Neural cell (in vitro differentiated cells): ENCODE data around the gene WNT3. TPM values are rescaled to one million over a fixed set of nuclear protein-coding genes. Genes with fewer than 3 reads are reported as not detected.

Experiments used
- H2AFZ ChIP-seq: fragments of 200-600, 300-800 bp; sonication (generic), shearing (Covaris generic); 2 replicates; pipeline ENCODE4 v1.6.0; 2014; ENCODE audit warnings: low read depth, mild to moderate bottlenecking, antibody characterized with exemption, low read length, moderate library complexity
- H3F3A ChIP-seq: fragments of 200-600 bp; shearing (Covaris generic); 2 replicates; pipeline ENCODE4 v1.6.1; 2016; ENCODE audit warnings: mild to moderate bottlenecking, moderate library complexity, mixed read lengths, antibody characterized with exemption, low read length; ENCODE audit not compliant: insufficient read depth, poor library complexity, severe bottlenecking
- H3K27ac ChIP-seq: fragments of 200-600, 300-800 bp; sonication (generic), shearing (Covaris generic); 2 replicates; pipeline ENCODE4 v1.5.1; 2014; ENCODE audit warnings: mild to moderate bottlenecking, low read length, moderate library complexity
- H3K27me3 ChIP-seq: fragments of 300-800, 200-600 bp; sonication (generic), shearing (Covaris generic); 2 replicates; pipeline ENCODE4 v1.6.0; 2014; ENCODE audit warnings: mild to moderate bottlenecking, low read depth, low read length, moderate library complexity; ENCODE audit not compliant: insufficient read depth
- H3K36me3 ChIP-seq: fragments of 300-800, 200-600 bp; sonication (generic), shearing (Covaris generic); 2 replicates; pipeline ENCODE4 v1.5.1; 2014; ENCODE audit warnings: mild to moderate bottlenecking, antibody characterized with exemption, low read length, moderate library complexity; ENCODE audit not compliant: insufficient read depth
- H3K4me2 ChIP-seq: fragments of 300-800, 200-600 bp; sonication (generic), shearing (Covaris generic); 2 replicates; pipeline ENCODE4 v1.6.0; 2014; ENCODE audit warnings: mild to moderate bottlenecking, low read length
- H3K4me3 ChIP-seq: fragments of 300-800, 200-600 bp; sonication (generic), shearing (Covaris generic); 2 replicates; pipeline ENCODE4 v1.5.1; 2014; ENCODE audit warnings: mild to moderate bottlenecking, low read length, moderate library complexity
- H3K79me2 ChIP-seq: fragments of 200-600 bp; shearing (Covaris generic); replicated peaks from 2 replicates; pipeline ENCODE4 v1.6.0; 2014; ENCODE audit warnings: mild to moderate bottlenecking, low read length, moderate library complexity; ENCODE audit not compliant: insufficient read depth
- H3K9ac ChIP-seq: fragments of 300-800, 200-600 bp; sonication (generic), shearing (Covaris generic); 2 replicates; pipeline ENCODE4 v1.6.1; 2016; ENCODE audit warnings: mild to moderate bottlenecking, low read length, mixed read lengths
- H3K9me2 ChIP-seq: fragments of 200-600 bp; shearing (Covaris generic); 2 replicates; pipeline ENCODE4 v1.6.1; 2016; ENCODE audit warnings: mild to moderate bottlenecking, low read length, mixed read lengths; ENCODE audit not compliant: insufficient read depth
- H3K9me3 ChIP-seq: fragments of 200-600, 300-800 bp; sonication (generic), shearing (Covaris generic); 2 replicates; pipeline ENCODE4 v1.6.1; 2016; ENCODE audit warnings: mild to moderate bottlenecking, mixed run types, low read length, moderate library complexity, mixed read lengths
- H4K20me1 ChIP-seq: fragments of 200-600 bp; shearing (Covaris generic); 2 replicates; pipeline ENCODE4 v1.6.1; 2016; ENCODE audit warnings: mild to moderate bottlenecking, mixed run types; ENCODE audit not compliant: insufficient read depth
- EP300 ChIP-seq: fragments of 450-650 bp; conservative IDR thresholded peaks from 2 replicates; pipeline ENCODE4 v1.6.1; 2014; ENCODE audit warnings: antibody characterized with exemption, mild to moderate bottlenecking, moderate library complexity; ENCODE audit not compliant: poor library complexity, severe bottlenecking
- MXI1 ChIP-seq: fragments of 450-650 bp; conservative IDR thresholded peaks from 2 replicates; pipeline ENCODE4 v1.6.1; 2014; ENCODE audit warnings: antibody characterized with exemption, mild to moderate bottlenecking; ENCODE audit not compliant: poor library complexity, severe bottlenecking
- SMC3 ChIP-seq: fragments of 450-650 bp; conservative IDR thresholded peaks from 2 replicates; pipeline ENCODE4 v1.6.1; 2014; ENCODE audit warnings: antibody characterized with exemption, mild to moderate bottlenecking, moderate library complexity; ENCODE audit not compliant: poor library complexity
- TAF1 ChIP-seq: IDR thresholded peaks from 2 replicates; pipeline ENCODE4 v1.6.1; 2012; ENCODE audit warnings: low read depth
- polyA plus RNA-seq: library from polyadenylated mRNA; depleted of rRNA; stranded (reverse); fragments of >200 nt; gene quantifications from 2 replicates; pipeline ENCODE4 v1.2.3, GENCODE V29; 2014
- TF ChIP-seq, protein P1 (sequence below): fragments of 450-650 bp; IDR thresholded peaks from 2 replicates; pipeline ENCODE4 v1.5.1; 2014; ENCODE audit warnings: antibody characterized with exemption, mild to moderate bottlenecking, moderate library complexity; ENCODE audit not compliant: poor library complexity, severe bottlenecking
- TF ChIP-seq, protein P2 (sequence below): IDR thresholded peaks from 2 replicates; pipeline ENCODE4 v1.6.1; 2012; ENCODE audit warnings: borderline replicate concordance

Gene WNT3
- polyA plus RNA-seq, 1 donor from 2014 or later = 7.6 TPM

DNA sequence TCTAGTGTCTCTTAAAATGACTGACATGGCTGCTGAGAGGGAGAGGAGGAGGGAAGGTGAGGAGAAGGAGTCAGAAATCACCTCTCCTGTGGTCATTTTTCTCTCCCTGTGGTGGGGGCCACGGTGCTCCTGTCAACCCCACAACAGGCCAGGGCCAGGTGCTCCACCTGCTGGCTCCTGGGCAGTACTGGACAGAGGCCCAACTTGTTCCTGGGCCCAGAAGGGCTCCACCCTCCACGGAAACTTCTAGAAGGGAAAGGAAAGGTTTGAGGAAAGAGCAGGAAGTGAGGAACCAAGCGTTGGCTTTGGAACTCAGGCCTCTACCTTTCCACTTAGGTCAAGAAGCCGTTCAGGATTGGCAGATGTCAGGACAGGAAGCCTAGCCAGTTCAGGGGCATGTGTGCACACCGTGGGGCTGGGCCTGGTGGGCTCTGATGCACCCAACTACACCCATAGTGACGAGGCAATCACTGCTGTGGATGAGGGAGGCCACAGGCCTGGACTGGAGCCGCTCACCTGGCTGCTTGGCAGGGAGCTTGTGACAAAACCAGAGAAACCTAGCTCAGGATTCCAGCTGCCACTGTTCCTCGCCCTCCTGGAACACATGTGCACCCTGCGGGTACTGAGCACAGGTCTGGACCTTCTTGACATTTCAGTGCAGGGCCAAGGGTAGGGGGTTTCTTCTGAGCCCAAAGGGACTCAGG, 36.1 kb downstream of the WNT3 start:
- H3K36me3 ChIP-seq = no peaks in the 10 kb centered on the region
- no peak overlapping the region for H3K4me3 ChIP-seq
- TF ChIP-seq, protein P1, sequence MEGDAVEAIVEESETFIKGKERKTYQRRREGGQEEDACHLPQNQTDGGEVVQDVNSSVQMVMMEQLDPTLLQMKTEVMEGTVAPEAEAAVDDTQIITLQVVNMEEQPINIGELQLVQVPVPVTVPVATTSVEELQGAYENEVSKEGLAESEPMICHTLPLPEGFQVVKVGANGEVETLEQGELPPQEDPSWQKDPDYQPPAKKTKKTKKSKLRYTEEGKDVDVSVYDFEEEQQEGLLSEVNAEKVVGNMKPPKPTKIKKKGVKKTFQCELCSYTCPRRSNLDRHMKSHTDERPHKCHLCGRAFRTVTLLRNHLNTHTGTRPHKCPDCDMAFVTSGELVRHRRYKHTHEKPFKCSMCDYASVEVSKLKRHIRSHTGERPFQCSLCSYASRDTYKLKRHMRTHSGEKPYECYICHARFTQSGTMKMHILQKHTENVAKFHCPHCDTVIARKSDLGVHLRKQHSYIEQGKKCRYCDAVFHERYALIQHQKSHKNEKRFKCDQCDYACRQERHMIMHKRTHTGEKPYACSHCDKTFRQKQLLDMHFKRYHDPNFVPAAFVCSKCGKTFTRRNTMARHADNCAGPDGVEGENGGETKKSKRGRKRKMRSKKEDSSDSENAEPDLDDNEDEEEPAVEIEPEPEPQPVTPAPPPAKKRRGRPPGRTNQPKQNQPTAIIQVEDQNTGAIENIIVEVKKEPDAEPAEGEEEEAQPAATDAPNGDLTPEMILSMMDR = peak; percentile 41
- TF ChIP-seq EP300 = no peak
- H3K9me2 ChIP-seq = no peaks in the 10 kb centered on the region
- no peaks in the 10 kb centered on the region for H4K20me1 ChIP-seq
- H3K27me3 ChIP-seq = no peaks in the 10 kb centered on the region
- no peaks in the 10 kb centered on the region for H3K79me2 ChIP-seq
- no peak overlapping the region for H3K9ac ChIP-seq
- no peak overlapping the region for H3K4me2 ChIP-seq
- H3F3A ChIP-seq = no peaks in the 10 kb centered on the region
- no peaks in the 10 kb centered on the region for H3K9me3 ChIP-seq
- H2AFZ ChIP-seq = no peak overlapping the region
- H3K27ac ChIP-seq = no peak overlapping the region

DNA sequence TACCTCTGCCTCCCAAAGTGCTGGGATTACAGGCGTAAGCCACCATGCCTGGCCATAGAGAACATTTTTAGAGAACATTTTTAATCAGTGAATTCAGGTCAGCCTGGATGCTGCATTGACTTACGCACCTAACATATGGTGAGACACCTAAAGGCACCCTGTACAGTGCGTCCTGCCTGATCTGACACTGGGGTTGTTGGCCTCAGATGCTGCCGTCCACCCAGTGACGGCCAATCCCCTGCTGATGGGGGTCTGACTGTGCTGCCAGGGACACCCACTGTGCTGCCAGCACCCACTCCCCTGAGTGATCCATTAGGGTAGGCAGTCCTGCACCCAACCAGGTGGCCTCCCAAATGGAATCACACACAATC, 38.5 kb downstream of the WNT3 start:
- H3K4me2 ChIP-seq = no peak overlapping the region
- no peaks in the 10 kb centered on the region for H3K9me3 ChIP-seq
- H3F3A ChIP-seq = no peaks in the 10 kb centered on the region
- H3K9ac ChIP-seq = no peak overlapping the region
- H3K4me3 ChIP-seq = no peak overlapping the region
- H3K9me2 ChIP-seq = no peaks in the 10 kb centered on the region
- no peak overlapping the region for H3K27ac ChIP-seq
- no peaks in the 10 kb centered on the region for H3K27me3 ChIP-seq
- H4K20me1 ChIP-seq = no peaks in the 10 kb centered on the region
- no peak overlapping the region for H2AFZ ChIP-seq
- no peaks in the 10 kb centered on the region for H3K36me3 ChIP-seq
- no peaks in the 10 kb centered on the region for H3K79me2 ChIP-seq
- TF ChIP-seq MXI1 (no peak), TAF1 (no peak), SMC3 (no peak)
- TF ChIP-seq, protein P2, sequence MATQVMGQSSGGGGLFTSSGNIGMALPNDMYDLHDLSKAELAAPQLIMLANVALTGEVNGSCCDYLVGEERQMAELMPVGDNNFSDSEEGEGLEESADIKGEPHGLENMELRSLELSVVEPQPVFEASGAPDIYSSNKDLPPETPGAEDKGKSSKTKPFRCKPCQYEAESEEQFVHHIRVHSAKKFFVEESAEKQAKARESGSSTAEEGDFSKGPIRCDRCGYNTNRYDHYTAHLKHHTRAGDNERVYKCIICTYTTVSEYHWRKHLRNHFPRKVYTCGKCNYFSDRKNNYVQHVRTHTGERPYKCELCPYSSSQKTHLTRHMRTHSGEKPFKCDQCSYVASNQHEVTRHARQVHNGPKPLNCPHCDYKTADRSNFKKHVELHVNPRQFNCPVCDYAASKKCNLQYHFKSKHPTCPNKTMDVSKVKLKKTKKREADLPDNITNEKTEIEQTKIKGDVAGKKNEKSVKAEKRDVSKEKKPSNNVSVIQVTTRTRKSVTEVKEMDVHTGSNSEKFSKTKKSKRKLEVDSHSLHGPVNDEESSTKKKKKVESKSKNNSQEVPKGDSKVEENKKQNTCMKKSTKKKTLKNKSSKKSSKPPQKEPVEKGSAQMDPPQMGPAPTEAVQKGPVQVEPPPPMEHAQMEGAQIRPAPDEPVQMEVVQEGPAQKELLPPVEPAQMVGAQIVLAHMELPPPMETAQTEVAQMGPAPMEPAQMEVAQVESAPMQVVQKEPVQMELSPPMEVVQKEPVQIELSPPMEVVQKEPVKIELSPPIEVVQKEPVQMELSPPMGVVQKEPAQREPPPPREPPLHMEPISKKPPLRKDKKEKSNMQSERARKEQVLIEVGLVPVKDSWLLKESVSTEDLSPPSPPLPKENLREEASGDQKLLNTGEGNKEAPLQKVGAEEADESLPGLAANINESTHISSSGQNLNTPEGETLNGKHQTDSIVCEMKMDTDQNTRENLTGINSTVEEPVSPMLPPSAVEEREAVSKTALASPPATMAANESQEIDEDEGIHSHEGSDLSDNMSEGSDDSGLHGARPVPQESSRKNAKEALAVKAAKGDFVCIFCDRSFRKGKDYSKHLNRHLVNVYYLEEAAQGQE = no peak
